ENCODE results near the gene TRPM2. TPM values are rescaled to one million over a fixed set of nuclear protein-coding genes. Genes with fewer than 3 reads are reported as not detected.

The TRPM2 gene
- total and polyA plus RNA-seq, 2 of the 4 experiments (the other 2 are of a cell fraction), result not detected

- H3K79me1 ChIP-seq (ENCODE audit: low read depth in 1 of 2, low read length in 2 of 2), result no peaks in the 10 kb centered on the region
- H2BK15ac ChIP-seq (ENCODE audit: low read depth, low read length), result no peak overlapping the region
- no peak overlapping the region for H2AK9ac ChIP-seq (replicated peaks; ENCODE audit: low read depth, low read length, poor library complexity)
- no peaks in the 10 kb centered on the region for H3K9me1 ChIP-seq (ENCODE audit: insufficient read depth, low read length)
- ChIA-PET CTCF (no interaction called here), POLR2A (ENCODE audit: unreplicated experiment) (no interaction called here)
- dilution Hi-C loops (cut with HindIII; ENCODE audit: low sequenced_read_pairs, unreplicated experiment), result no loop called here
- H3K18ac ChIP-seq (ENCODE audit: low read depth, low read length), result no peak overlapping the region
- no peak overlapping the region for H3K4ac ChIP-seq (ENCODE audit: low read depth, low read length)
- no peaks in the 10 kb centered on the region for H4K20me1 ChIP-seq (ENCODE audit: insufficient read depth, low read length)
- H3K14ac ChIP-seq (replicated peaks; ENCODE audit: low read depth, low read length), result no peak overlapping the region
- H3K4me2 ChIP-seq (ENCODE audit: low read depth, low read length), result no peak overlapping the region
- no peak overlapping the region for H3K56ac ChIP-seq (ENCODE audit: extremely low read depth, insufficient read depth, low read length)
- H2BK20ac ChIP-seq (ENCODE audit: low read depth, low read length), result no peak overlapping the region
- no peak overlapping the region for H2BK120ac ChIP-seq (ENCODE audit: low read depth, low read length)
- H3K36me3 ChIP-seq (ENCODE audit: control insufficient read depth, insufficient read depth, low read length), result no peaks in the 10 kb centered on the region
- H2BK5ac ChIP-seq (ENCODE audit: low read depth, low read length, poor library complexity, severe bottlenecking), result no peak overlapping the region
- DNase-seq (no peak), ATAC-seq (ENCODE audit: low read depth) (no peak)
- no peak overlapping the region for H3K27ac ChIP-seq (ENCODE audit: insufficient read depth, low read length)
- H4K8ac ChIP-seq (ENCODE audit: low read depth in 2 of 2, low read length in 2 of 2), result no peak overlapping the region
- no peak for TF ChIP-seq MXI1 (IDR thresholded peaks at IDR 0.05; ENCODE audit: borderline replicate concordance, low read depth, low read length)
- TF ChIP-seq ELK1 (IDR thresholded peaks at IDR 0.05; ENCODE audit: borderline replicate concordance, low read depth, low read length), result no peak
- no peak for TF ChIP-seq RCOR1 (IDR thresholded peaks at IDR 0.05; ENCODE audit: insufficient replicate concordance, low read length)
- no peak for TF ChIP-seq NFE2L2 (IDR thresholded peaks at IDR 0.05; ENCODE audit: low read depth, low read length)
- no peak for TF ChIP-seq MAFK (IDR thresholded peaks at IDR 0.05; ENCODE audit: low read depth, low read length)
- TF ChIP-seq RAD21 (IDR thresholded peaks at IDR 0.05; ENCODE audit: low read length), result no peak
- no peak for TF ChIP-seq RFX5 (IDR thresholded peaks at IDR 0.05; ENCODE audit: low read depth, low read length)
- TF ChIP-seq BHLHE40 (IDR thresholded peaks at IDR 0.05; ENCODE audit: low read depth, low read length), result no peak
- no peak for TF ChIP-seq CTCF (conservative IDR thresholded peaks at IDR 0.05; ENCODE audit: low read depth, low read length)
- H3K23ac ChIP-seq (ENCODE audit: low read depth, low read length), result no peak overlapping the region
- in situ Hi-C loops (cut with MboI; ENCODE audit: low sequenced_read_pairs), result no loop called here
- H4K91ac ChIP-seq (ENCODE audit: insufficient read depth, low read depth, low read length), result no peak overlapping the region
- intact Hi-C loops (cut with micrococcal nuclease), result no loop called here
- no TSS peak for BruUV-seq (replicated peaks)
- no peaks in the 10 kb centered on the region for H3K4me1 ChIP-seq (ENCODE audit: control insufficient read depth, insufficient read depth, low read length)
- WGBS, 2 experiments (ENCODE audit: extremely low coverage in 2 of 2, insufficient read length in 1 of 2), result 62% methylated on average over 3 of the region's 12 CpGs; no CpG with 5 or more reads in 1 of the 2 experiments
- H4K5ac ChIP-seq (ENCODE audit: low read depth, low read length), result no peak overlapping the region
- no peak overlapping the region for H3K4me3 ChIP-seq (ENCODE audit: insufficient read depth, low read depth, low read length)
- peaks cover 8% of the 10 kb centered on the region for H3K27me3 ChIP-seq (ENCODE audit: control insufficient read depth, insufficient read depth, low read length)
- peaks cover 5% of the 10 kb centered on the region for H3K9me3 ChIP-seq (ENCODE audit: control insufficient read depth, insufficient read depth, low read length)
- H3K9ac ChIP-seq (ENCODE audit: low read depth, low read length), result no peak overlapping the region
- no peak overlapping the region for H2AK5ac ChIP-seq (ENCODE audit: low read depth, low read length)
- H2AFZ ChIP-seq (replicated peaks; ENCODE audit: low read length, poor library complexity), result no peak overlapping the region
These were observed 90.5 kb downstream of the TRPM2 start for GRCh38 chr21:44443891-44444285.

Measured in IMR-90 (cell line).